ENCODE data around the gene UPF2. TPM values are rescaled to one million over a fixed set of nuclear protein-coding genes. Genes with fewer than 3 reads are reported as not detected.

UPF2 gene
- total RNA-seq, 1 experiment from 2014 or later: 6.7 TPM

Other genes with a start within 250 kb of the UPF2 start
- 1.5 and 1.9 TPM in 2 replicates for gene PROSER2, start 219.5 kb downstream of the UPF2 start, total RNA-seq (2014; rRNA removed; shearing (Covaris generic))
- gene DHTKD1, start 26.1 kb upstream of the UPF2 start, total RNA-seq (2014; rRNA removed; shearing (Covaris generic)): 7.8 and 8.3 TPM in 2 replicates
- 5.1 TPM in 2 replicates for gene SEC61A2, start 86.9 kb upstream of the UPF2 start, total RNA-seq (2014; rRNA removed; shearing (Covaris generic))
- gene NUDT5, start 153.1 kb upstream of the UPF2 start, total RNA-seq (2014; rRNA removed; shearing (Covaris generic)): 107 and 137 TPM in 2 replicates
- gene CDC123, start 153.4 kb upstream of the UPF2 start, total RNA-seq (2014; rRNA removed; shearing (Covaris generic)): 89.4 and 125 TPM in 2 replicates

Data from H4 (cell line).